Measurements from ENCODE around the gene UNC5C.

Gene UNC5C

GRCh38 chr4:95532305-95532704, 16.5 kb downstream of the UNC5C start:
- no peaks in the 10 kb centered on the region for H3K4me1 ChIP-seq (ENCODE audit: insufficient read depth, poor library complexity, severe bottlenecking)
- TF ChIP-seq CTCF (IDR thresholded peaks at IDR 0.05; ENCODE audit: poor library complexity, severe bottlenecking) = no peak
- no peaks in the 10 kb centered on the region for H3K36me3 ChIP-seq (ENCODE audit: low read depth)
- DNase-seq (ENCODE audit: low spot score) (no peak), ATAC-seq (ENCODE audit: low read depth) (no peak)
- no peaks in the 10 kb centered on the region for H3K9me3 ChIP-seq (ENCODE audit: severe bottlenecking)
- no peak overlapping the region for H3K27ac ChIP-seq (ENCODE audit: poor library complexity, severe bottlenecking)
- no peak overlapping the region for H3K4me3 ChIP-seq (ENCODE audit: severe bottlenecking)
- no peaks in the 10 kb centered on the region for H3K27me3 ChIP-seq (ENCODE audit: insufficient read depth, poor library complexity, severe bottlenecking)

- Histone ChIP-seq H3K4me1 (ENCODE audit: insufficient read depth, poor library complexity, severe bottlenecking) (no peaks in the 10 kb centered on the region), H3K27me3 (ENCODE audit: insufficient read depth, poor library complexity, severe bottlenecking) (no peaks in the 10 kb centered on the region), H3K27ac (ENCODE audit: poor library complexity, severe bottlenecking) (no peak overlapping the region), H3K4me3 (ENCODE audit: severe bottlenecking) (no peak overlapping the region), H3K36me3 (ENCODE audit: low read depth) (no peaks in the 10 kb centered on the region), H3K9me3 (ENCODE audit: severe bottlenecking) (no peaks in the 10 kb centered on the region)
- ATAC-seq (ENCODE audit: low read depth) = no peak
- no peak for TF ChIP-seq CTCF (IDR thresholded peaks at IDR 0.05; ENCODE audit: poor library complexity, severe bottlenecking)
- DNase-seq (ENCODE audit: low spot score) = no peak
Measured at GRCh38 chr4:95531141-95531540, 17.6 kb downstream of the UNC5C start.

GRCh38 chr4:95529946-95530345, 18.8 kb downstream of the UNC5C start:
- no peak overlapping the region for H3K4me3 ChIP-seq (ENCODE audit: severe bottlenecking)
- no peaks in the 10 kb centered on the region for H3K27me3 ChIP-seq (ENCODE audit: insufficient read depth, poor library complexity, severe bottlenecking)
- DNase-seq (ENCODE audit: low spot score) = no peak
- no peaks in the 10 kb centered on the region for H3K9me3 ChIP-seq (ENCODE audit: severe bottlenecking)
- no peaks in the 10 kb centered on the region for H3K36me3 ChIP-seq (ENCODE audit: low read depth)
- H3K27ac ChIP-seq (ENCODE audit: poor library complexity, severe bottlenecking) = no peak overlapping the region
- no peak for TF ChIP-seq CTCF (IDR thresholded peaks at IDR 0.05; ENCODE audit: poor library complexity, severe bottlenecking)
- ATAC-seq (ENCODE audit: low read depth) = no peak
- no peaks in the 10 kb centered on the region for H3K4me1 ChIP-seq (ENCODE audit: insufficient read depth, poor library complexity, severe bottlenecking)

GRCh38 chr4:95528388-95528948, 20.3 kb downstream of the UNC5C start:
- TF ChIP-seq CTCF (IDR thresholded peaks at IDR 0.05; ENCODE audit: poor library complexity, severe bottlenecking) = no peak
- no peaks in the 10 kb centered on the region for H3K4me1 ChIP-seq (ENCODE audit: insufficient read depth, poor library complexity, severe bottlenecking)
- no peaks in the 10 kb centered on the region for H3K9me3 ChIP-seq (ENCODE audit: severe bottlenecking)
- H3K4me3 ChIP-seq (ENCODE audit: severe bottlenecking) = no peak overlapping the region
- DNase-seq (ENCODE audit: low spot score) (no peak), ATAC-seq (ENCODE audit: low read depth) (no peak)
- no peaks in the 10 kb centered on the region for H3K27me3 ChIP-seq (ENCODE audit: insufficient read depth, poor library complexity, severe bottlenecking)
- no peaks in the 10 kb centered on the region for H3K36me3 ChIP-seq (ENCODE audit: low read depth)
- no peak overlapping the region for H3K27ac ChIP-seq (ENCODE audit: poor library complexity, severe bottlenecking)

GRCh38 chr4:95526075-95526474, 22.7 kb downstream of the UNC5C start:
- Histone ChIP-seq H3K4me1 (ENCODE audit: insufficient read depth, poor library complexity, severe bottlenecking) (no peaks in the 10 kb centered on the region), H3K9me3 (ENCODE audit: severe bottlenecking) (no peaks in the 10 kb centered on the region), H3K27ac (ENCODE audit: poor library complexity, severe bottlenecking) (no peak overlapping the region), H3K27me3 (ENCODE audit: insufficient read depth, poor library complexity, severe bottlenecking) (no peaks in the 10 kb centered on the region), H3K36me3 (ENCODE audit: low read depth) (no peaks in the 10 kb centered on the region), H3K4me3 (ENCODE audit: severe bottlenecking) (no peak overlapping the region)
- no peak for TF ChIP-seq CTCF (IDR thresholded peaks at IDR 0.05; ENCODE audit: poor library complexity, severe bottlenecking)
- DNase-seq (ENCODE audit: low spot score) = no peak
- no peak for ATAC-seq (ENCODE audit: low read depth)
